Activated naive CD4-positive, alpha-beta T cell treated with anti-CD3 and anti-CD28 coated beads, Interleukin-2, amount 50 U/mL, for 24 hours (primary cell): ENCODE data around the gene BNC2.

Experiments used
- H3K27ac Mint-ChIP-seq: one replicate; pipeline ENCODE4 v1.8.0; 2021; ENCODE audit warnings: mild to moderate bottlenecking, mixed read lengths
- H3K27me3 Mint-ChIP-seq: one replicate; pipeline ENCODE4 v1.8.0; 2021; ENCODE audit warnings: mixed read lengths
- H3K36me3 Mint-ChIP-seq: one replicate; pipeline ENCODE4 v1.8.0; 2021; ENCODE audit warnings: mixed read lengths
- H3K4me1 Mint-ChIP-seq: one replicate; pipeline ENCODE4 v1.8.0; 2021; ENCODE audit warnings: mixed read lengths
- H3K4me3 Mint-ChIP-seq: one replicate; pipeline ENCODE4 v1.8.0; 2021; ENCODE audit warnings: mild to moderate bottlenecking, mixed read lengths
- H3K9me3 Mint-ChIP-seq: one replicate; pipeline ENCODE4 v1.8.0; 2021; ENCODE audit warnings: mixed read lengths

The BNC2 gene

DNA sequence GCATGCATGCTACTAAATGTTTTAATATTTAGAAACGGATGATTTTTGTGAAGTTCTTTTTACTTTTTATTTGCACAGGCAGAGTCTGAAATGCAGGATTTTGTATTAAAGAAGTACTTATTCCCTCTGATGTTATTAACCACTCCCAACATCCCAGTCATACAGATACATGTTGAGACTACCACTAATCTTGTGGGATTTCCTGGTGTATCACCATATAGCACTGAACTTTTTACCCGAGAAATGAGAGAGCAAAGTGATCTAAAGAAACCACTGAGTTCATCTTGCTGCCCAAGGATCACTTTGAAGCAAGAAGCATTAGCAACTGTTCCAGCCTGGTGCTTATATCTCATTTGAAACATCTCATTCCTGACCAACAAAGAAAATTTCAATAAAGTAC is 443.8 kb downstream of the BNC2 start:
- Mint-ChIP-seq H3K27me3 (no peaks in the 10 kb centered on the region), H3K27ac (no peak overlapping the region), H3K4me3 (no peak overlapping the region), H3K36me3 (no peaks in the 10 kb centered on the region), H3K9me3 (peaks cover 5% of the 10 kb centered on the region), H3K4me1 (no peaks in the 10 kb centered on the region)

DNA sequence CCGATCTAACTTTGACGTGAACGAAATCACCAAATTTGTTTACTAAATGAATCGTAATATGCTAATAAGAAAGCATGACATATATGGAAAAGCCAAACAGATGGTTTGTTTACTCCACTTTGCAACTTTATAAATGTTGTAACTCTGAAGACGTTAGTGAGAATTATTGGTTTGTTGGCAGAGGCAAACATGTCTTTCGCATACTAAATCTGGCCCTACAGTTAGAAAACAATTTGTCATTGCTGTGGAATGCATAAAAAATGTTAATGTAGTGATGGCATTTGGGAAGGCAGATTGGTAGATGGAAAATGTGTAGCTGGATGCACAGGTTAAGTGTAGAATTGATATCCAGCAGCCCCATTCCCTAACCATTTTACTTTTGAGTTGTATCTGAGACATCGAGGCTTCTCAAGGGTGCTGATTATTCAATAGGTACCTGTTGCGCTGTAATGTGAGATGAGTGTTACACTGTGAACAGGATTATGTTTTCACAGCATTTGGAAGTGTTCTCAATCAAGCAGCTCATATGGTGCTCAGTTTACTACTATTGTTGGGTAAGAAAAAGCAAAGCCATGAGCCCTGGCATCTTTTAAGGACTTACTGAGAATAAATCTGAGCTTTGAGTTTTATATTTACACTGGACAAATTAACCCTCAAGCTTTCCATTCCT is 444.8 kb downstream of the BNC2 start:
- H3K36me3 Mint-ChIP-seq, result no peaks in the 10 kb centered on the region

DNA sequence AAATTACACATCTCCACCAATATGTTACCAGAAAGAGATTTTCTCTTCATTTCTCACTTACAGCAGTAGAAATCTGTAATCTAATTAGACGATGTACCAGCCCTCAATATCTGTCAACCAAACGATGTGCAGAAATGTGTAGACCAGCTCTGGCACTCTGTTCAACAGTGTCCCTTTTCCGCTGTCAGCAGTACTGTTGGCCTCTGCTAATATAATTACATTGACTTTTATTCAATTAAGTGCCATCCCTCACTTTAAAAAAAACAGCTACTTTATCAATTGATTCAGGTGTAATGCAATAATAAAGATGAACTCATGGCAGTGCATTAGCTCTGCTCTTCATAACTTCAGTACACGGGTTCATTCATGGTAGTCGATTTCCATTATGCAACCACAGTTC is 448.4 kb downstream of the BNC2 start:
- no peaks in the 10 kb centered on the region for H3K4me1 Mint-ChIP-seq
- H3K27me3 Mint-ChIP-seq, result no peaks in the 10 kb centered on the region
- H3K4me3 Mint-ChIP-seq, result no peak overlapping the region
- H3K27ac Mint-ChIP-seq, result no peak overlapping the region
- H3K36me3 Mint-ChIP-seq, result no peaks in the 10 kb centered on the region
- peaks cover 9% of the 10 kb centered on the region for H3K9me3 Mint-ChIP-seq

More for the DNA sequence above, 444.8 kb downstream of the BNC2 start:
- H3K27me3 Mint-ChIP-seq, result no peaks in the 10 kb centered on the region
- no peak overlapping the region for H3K4me3 Mint-ChIP-seq
- no peaks in the 10 kb centered on the region for H3K4me1 Mint-ChIP-seq
- H3K27ac Mint-ChIP-seq, result no peak overlapping the region
- peaks cover 9% of the 10 kb centered on the region for H3K9me3 Mint-ChIP-seq

DNA sequence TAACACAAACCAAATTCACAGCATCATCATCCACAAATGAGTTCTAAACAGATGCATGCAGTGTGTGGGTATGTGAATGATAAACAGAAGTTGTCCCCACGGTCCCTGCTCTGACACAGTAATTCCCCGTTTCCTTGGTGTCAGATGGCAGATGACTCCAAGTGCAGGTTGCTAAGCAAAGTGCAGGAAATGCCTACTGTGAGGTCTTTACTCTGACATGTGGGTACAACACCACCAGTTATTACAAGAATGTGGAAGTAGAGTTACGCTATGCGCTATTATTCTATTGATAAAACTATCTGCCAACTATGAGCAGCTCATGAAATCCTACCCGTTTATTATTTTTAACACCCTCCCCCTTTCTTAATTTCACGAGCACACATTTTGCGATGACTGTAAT is 448.9 kb downstream of the BNC2 start:
- Mint-ChIP-seq H3K4me1 (no peaks in the 10 kb centered on the region), H3K27ac (no peak overlapping the region), H3K9me3 (peaks cover 9% of the 10 kb centered on the region), H3K4me3 (no peak overlapping the region), H3K27me3 (no peaks in the 10 kb centered on the region), H3K36me3 (no peaks in the 10 kb centered on the region)

DNA sequence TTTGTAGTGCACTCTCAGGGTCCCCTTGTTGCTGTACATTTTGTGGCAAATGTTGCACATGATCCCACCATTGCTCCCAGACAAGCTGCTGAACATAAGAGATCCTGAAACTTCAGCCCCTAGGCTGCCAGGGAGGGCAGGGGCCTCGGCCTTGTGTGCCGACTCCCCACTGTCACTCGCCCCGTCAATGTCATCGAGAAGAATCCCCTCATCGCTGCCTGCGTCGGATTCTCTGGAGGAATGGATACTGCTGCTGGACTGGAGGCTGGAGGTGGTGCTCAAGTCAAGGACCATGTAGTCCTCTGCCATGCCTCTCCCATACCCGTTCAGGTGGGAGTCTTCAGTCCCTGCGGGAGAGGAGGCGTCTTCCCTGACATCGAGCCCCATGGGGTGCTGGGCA is 451.3 kb downstream of the BNC2 start:
- H3K9me3 Mint-ChIP-seq, result peaks cover 9% of the 10 kb centered on the region
- no peaks in the 10 kb centered on the region for H3K36me3 Mint-ChIP-seq
- H3K27me3 Mint-ChIP-seq, result no peaks in the 10 kb centered on the region
- H3K27ac Mint-ChIP-seq, result no peak overlapping the region
- H3K4me3 Mint-ChIP-seq, result no peak overlapping the region
- H3K4me1 Mint-ChIP-seq, result no peaks in the 10 kb centered on the region

DNA sequence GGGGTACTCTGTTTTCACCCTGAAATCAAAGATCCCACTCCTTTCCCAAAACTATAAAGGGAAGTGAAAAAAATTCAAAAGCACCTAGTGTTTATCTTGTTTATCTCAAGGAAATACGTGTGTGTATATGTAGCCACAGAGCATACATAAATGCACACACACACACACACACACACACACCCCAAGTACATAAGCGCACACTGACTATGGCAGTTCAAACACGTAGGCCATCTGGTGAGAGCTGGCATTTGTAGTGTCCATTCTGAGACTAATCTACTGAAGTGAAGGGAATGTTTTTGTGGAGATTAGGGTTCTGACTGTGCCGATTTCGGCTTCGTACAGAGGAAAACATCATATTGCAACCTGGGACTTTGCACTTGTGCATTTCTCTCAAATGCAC is 451.7 kb downstream of the BNC2 start:
- Mint-ChIP-seq H3K9me3 (peaks cover 9% of the 10 kb centered on the region), H3K36me3 (no peaks in the 10 kb centered on the region), H3K4me1 (no peaks in the 10 kb centered on the region), H3K27me3 (no peaks in the 10 kb centered on the region), H3K4me3 (no peak overlapping the region), H3K27ac (no peak overlapping the region)

DNA sequence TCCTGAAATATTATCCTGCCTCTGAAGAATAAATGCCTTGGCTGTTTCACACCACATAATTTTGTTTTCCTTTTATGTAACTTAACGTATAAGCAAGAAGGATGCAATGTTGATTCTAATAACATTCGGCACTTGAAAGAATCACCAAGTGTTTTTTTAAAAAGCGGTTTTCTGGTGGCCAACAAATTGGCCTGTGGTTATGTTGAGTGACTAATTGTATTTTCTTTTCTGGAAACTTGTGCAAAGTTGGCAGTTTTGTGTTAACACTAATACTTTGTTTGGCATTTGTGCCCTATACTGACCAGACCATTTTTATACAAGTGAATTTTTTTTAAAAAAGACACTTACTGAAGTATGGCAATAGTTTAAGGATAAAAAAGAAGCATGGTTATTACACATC is 452.7 kb downstream of the BNC2 start:
- H3K36me3 Mint-ChIP-seq, result no peaks in the 10 kb centered on the region
- H3K9me3 Mint-ChIP-seq, result peaks cover 9% of the 10 kb centered on the region
- H3K4me3 Mint-ChIP-seq, result no peak overlapping the region
- H3K27ac Mint-ChIP-seq, result no peak overlapping the region
- H3K4me1 Mint-ChIP-seq, result no peaks in the 10 kb centered on the region
- no peaks in the 10 kb centered on the region for H3K27me3 Mint-ChIP-seq

DNA sequence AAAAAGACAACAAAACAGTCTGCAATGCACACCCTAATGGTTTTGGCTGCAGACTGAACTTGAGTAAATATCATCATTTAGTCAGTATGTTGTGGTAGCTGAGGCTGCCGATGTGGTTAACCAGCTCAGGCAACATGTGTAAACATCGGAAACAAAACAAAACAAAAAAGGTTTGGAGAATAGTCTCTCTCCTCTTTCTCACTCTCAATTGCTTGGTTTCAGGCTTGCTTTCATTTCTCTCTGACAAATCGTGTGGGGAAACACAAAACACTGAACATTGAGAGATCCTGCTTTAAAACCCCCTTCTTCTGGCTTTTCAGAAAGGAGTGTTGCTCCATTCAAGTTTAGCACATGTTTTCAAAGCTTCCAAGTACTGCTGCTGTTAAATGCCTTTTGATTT is 453.3 kb downstream of the BNC2 start:
- no peaks in the 10 kb centered on the region for H3K36me3 Mint-ChIP-seq
- H3K4me3 Mint-ChIP-seq, result no peak overlapping the region
- H3K4me1 Mint-ChIP-seq, result no peaks in the 10 kb centered on the region
- no peaks in the 10 kb centered on the region for H3K27me3 Mint-ChIP-seq
- H3K27ac Mint-ChIP-seq, result no peak overlapping the region
- H3K9me3 Mint-ChIP-seq, result peaks cover 4% of the 10 kb centered on the region

DNA sequence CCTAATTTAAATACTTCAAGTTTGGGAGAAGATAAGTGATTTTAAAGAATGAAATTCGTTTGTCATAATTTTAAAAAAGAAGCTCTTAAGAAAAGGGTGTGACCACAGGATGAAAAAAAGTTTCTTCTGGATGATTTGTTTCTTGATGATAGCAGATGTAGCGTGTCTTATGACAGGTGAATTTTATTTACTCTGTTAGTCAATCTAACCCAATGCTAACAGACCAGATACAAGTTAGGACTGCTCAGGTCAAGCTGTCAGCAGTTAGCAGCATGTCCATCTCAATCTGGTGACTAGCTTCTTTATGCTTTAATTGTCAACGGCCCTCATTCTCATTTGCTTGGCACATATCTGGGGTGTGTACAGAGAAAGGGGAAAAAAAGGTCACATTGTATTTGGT is 456.0 kb downstream of the BNC2 start:
- no peaks in the 10 kb centered on the region for H3K27me3 Mint-ChIP-seq
- no peaks in the 10 kb centered on the region for H3K4me1 Mint-ChIP-seq
- H3K9me3 Mint-ChIP-seq, result no peaks in the 10 kb centered on the region
- no peaks in the 10 kb centered on the region for H3K36me3 Mint-ChIP-seq
- H3K4me3 Mint-ChIP-seq, result no peak overlapping the region
- H3K27ac Mint-ChIP-seq, result no peak overlapping the region

DNA sequence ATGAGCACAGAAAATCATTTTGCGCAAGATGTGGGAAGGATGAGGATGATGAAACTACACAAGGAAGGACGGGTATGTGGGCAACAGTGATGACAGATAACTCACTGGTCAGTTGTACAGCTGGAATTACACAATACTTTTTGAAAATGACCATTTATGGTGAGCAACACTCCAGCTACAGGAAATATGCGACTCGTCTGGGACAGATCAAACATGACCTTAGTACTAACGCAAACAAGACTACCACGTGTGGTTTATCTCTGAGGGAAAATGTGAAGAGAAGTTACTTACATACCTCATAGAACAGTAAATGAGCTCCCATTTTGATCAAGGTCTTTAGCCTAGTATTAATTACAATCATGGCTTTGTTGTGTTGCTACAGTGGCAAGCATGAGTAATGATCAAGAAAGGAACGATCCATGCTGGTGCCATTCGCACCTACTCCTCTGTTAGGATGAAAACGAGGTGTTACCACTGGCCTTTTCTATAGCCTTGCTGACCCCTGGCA is 456.9 kb downstream of the BNC2 start:
- Mint-ChIP-seq H3K36me3 (no peaks in the 10 kb centered on the region), H3K27me3 (no peaks in the 10 kb centered on the region), H3K27ac (no peak overlapping the region), H3K9me3 (no peaks in the 10 kb centered on the region), H3K4me1 (no peaks in the 10 kb centered on the region), H3K4me3 (no peak overlapping the region)

DNA sequence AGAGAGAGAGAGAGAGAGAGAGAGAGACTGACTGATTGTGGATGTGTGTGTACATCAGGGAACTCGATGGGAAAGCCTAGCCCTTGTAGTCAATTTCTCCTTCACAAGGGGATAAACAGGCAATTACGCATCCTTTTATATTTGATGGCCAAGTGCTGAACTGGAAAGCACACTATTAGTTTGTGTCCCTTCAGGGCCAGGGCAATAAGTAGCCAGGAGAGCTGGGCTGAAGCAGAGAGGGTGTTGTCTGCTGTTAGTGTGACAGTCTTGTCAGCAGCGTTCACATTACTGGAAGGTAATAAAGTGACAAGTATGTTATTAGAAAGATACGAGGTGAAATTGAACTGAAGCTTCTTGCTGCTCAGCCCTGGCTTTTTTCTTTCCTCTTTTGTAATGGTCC is 457.7 kb downstream of the BNC2 start:
- Mint-ChIP-seq H3K9me3 (no peaks in the 10 kb centered on the region), H3K36me3 (no peaks in the 10 kb centered on the region), H3K4me3 (no peak overlapping the region), H3K27ac (no peak overlapping the region), H3K27me3 (no peaks in the 10 kb centered on the region), H3K4me1 (no peaks in the 10 kb centered on the region)

DNA sequence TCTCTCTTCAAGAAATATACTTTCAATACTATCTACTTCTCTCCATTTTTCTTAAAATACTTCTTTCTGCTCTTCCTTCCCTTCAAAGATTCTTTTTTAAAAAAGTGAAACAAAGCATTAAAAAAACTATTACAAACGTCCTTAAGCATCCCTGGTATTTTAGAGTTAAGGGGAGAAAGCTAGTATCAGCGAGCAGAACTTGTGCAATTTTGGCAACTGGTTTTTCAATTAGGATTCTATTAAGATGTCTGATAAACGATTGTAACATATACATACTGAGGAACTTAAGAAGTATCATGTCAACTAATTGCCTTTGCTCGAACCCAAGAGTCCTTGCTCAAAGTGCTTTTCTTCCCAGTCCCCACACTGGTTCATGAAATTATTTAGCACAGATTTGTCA is 459.2 kb downstream of the BNC2 start:
- H3K4me3 Mint-ChIP-seq, result no peak overlapping the region
- no peaks in the 10 kb centered on the region for H3K36me3 Mint-ChIP-seq
- H3K4me1 Mint-ChIP-seq, result no peaks in the 10 kb centered on the region
- H3K9me3 Mint-ChIP-seq, result no peaks in the 10 kb centered on the region
- no peaks in the 10 kb centered on the region for H3K27me3 Mint-ChIP-seq
- H3K27ac Mint-ChIP-seq, result no peak overlapping the region

DNA sequence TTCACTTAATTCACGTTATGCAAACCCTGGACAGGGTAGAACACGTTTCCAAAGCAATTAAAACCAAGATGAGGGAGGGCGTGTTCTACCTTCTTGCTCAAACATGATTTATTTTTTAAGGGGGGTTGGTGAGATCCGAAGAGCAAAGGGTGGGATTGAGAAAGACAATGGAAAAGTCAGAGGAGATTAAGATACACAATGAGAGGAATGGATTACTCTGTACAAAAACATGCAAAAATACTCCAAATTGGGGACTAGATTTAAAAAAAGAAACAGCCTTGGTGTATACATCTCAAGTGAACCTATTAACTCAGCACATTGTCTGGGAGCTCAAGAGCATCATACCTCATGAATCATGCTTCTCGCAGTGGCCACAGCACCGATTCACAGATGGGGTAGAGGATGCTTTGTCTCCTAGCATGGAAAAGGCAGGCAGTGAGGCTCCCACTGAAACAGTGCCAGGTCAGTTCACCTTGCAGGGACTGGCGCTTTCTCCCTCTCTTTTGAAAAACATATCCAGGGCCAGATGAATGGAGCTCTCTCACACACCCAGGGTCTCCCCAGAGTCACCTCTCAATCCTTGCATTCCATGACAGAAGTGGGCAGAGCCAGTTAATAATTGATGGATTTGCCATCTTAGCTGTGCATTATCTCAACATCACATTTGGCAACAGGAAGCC is 459.7 kb downstream of the BNC2 start:
- Mint-ChIP-seq H3K4me3 (no peak overlapping the region), H3K4me1 (no peaks in the 10 kb centered on the region), H3K27ac (no peak overlapping the region), H3K36me3 (no peaks in the 10 kb centered on the region), H3K27me3 (no peaks in the 10 kb centered on the region), H3K9me3 (no peaks in the 10 kb centered on the region)

DNA sequence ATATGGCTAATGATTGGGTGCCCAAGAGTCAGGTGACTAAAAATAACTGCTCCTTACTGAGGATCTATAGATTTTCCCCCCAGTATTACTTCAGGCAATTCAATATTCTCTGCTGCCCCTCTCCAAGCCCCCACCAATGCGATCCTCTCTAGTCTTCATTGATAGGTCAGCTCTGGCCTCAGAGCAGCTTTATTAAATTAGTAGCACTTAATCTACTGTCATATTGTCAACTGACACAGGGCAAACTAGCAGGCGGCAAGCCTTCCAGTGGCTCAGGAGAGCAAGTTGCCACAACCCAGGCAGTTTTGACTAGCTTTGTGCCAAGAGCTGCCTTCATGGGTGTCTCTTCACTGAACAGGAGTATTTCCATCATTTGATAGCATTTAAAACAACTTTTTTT is 462.9 kb downstream of the BNC2 start:
- Mint-ChIP-seq H3K4me1 (no peaks in the 10 kb centered on the region), H3K27ac (no peak overlapping the region), H3K36me3 (no peaks in the 10 kb centered on the region), H3K27me3 (no peaks in the 10 kb centered on the region), H3K4me3 (no peak overlapping the region), H3K9me3 (no peaks in the 10 kb centered on the region)

DNA sequence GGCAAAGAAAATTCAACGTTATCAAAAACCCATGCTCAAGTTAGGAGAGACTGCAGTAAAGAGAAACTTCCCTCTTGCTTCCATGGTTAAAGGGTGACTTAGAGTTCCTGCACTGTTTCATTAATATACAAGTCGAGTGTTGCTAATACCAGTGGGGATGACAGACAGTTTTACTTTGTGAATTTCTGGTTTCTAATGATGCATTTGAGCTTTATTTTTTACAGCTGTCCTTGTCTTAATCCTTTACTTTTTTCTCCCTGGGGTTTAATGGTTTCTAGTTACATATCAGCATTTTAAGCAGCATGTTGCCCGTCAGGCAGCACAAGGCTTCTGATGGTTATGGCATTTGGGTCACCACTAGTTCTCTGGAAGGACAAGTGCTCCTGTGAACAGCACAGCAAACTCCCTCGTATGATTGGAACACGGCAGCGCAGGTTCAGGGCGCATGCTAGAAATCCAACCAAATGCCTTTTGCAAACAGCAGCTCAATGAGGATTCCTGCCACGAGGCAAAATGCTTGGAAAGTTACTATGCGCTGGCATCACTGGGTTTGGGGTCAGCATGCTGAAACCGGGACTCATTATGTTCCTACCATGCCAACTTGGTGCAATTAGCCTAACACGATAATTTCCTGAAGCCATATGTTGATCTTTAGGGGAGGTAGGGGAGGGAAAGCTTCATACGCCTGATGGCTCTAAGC is 463.8 kb downstream of the BNC2 start:
- Mint-ChIP-seq H3K27ac (no peak overlapping the region), H3K36me3 (no peaks in the 10 kb centered on the region), H3K4me1 (no peaks in the 10 kb centered on the region), H3K27me3 (no peaks in the 10 kb centered on the region), H3K9me3 (no peaks in the 10 kb centered on the region), H3K4me3 (no peak overlapping the region)

DNA sequence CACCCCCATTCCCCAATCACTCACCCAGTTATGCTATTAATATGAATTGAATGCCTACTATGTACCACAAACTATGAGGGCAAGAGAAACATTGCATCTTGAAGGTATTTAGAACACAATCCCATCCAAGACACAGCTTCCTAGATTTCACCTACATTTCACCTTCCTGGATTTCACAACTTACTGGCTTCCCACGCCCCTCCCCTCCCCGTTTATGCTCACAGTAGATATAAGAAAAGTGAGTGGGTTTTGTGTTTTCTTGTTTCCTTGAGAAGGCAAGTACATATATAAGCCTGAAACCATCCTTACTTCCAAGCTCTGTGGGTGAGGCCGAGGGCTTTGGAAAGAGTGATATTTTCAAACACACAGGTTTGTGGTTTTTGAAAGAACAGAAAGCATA is 465.0 kb downstream of the BNC2 start:
- no peaks in the 10 kb centered on the region for H3K4me1 Mint-ChIP-seq
- no peaks in the 10 kb centered on the region for H3K36me3 Mint-ChIP-seq
- H3K9me3 Mint-ChIP-seq, result no peaks in the 10 kb centered on the region
- H3K4me3 Mint-ChIP-seq, result no peak overlapping the region
- H3K27ac Mint-ChIP-seq, result no peak overlapping the region
- no peaks in the 10 kb centered on the region for H3K27me3 Mint-ChIP-seq
